HCT116 (cell line): ENCODE measurements around the gene OSBPL1A. TPM values are rescaled to one million over a fixed set of nuclear protein-coding genes. Genes with fewer than 3 reads are reported as not detected.

Experiments used
- ATAC-seq: fragments of 200-7000 bp; cut with Tn5 transposase; 2 replicates; pipeline ENCODE4 v1.9.1; 2020; ENCODE audit warnings: mild to moderate bottlenecking, moderate library complexity
- BruUV-seq: library from RNA; stranded (reverse); fragments of 400-500 nt; replicated peaks from 2 replicates; lab custom pipeline; 2021; lab: Mats Ljungman, UMichigan
- CTCF ChIA-PET: fragments of 300-600 bp; sonication (Branson Sonifier 250); formaldehyde crosslinking; loops from one replicate; lab custom pipeline; 2021; ENCODE audit warnings: antibody characterized with exemption; lab: Charles Lee
- POLR2A ChIA-PET: fragments of 300-600, 350-600 bp; sonication (Branson Sonifier 250); formaldehyde crosslinking; loops from one replicate; lab custom pipeline; 2021; ENCODE audit warnings: antibody characterized with exemption; lab: Charles Lee
- RAD21 ChIA-PET, 2 experiments: fragments of 300-600 bp; sonication (Branson Sonifier 250); formaldehyde crosslinking; loops; one replicate each; lab custom pipeline; 2023; ENCODE audit warnings: low total read pairs in 2 of 2; ENCODE audit not compliant: uncharacterized antibody in 2 of 2, unreplicated experiment in 2 of 2, low non-redundant PET in 1 of 2; lab: Charles Lee
- DNase-seq: peaks from one replicate; pipeline ENCODE4 v3.0.0-alpha.2; 2010; ENCODE audit warnings: low read depth, low spot score
- H2AFZ ChIP-seq: fragments of 200-600 bp; shearing (Covaris generic), sonication (generic); 2 replicates; pipeline ENCODE4 v1.6.1; 2017; ENCODE audit warnings: low read depth, mixed run types, mixed read lengths, antibody characterized with exemption, low read length; ENCODE audit not compliant: poor library complexity, severe bottlenecking
- H3K27ac ChIP-seq: 2 replicates; pipeline ENCODE4 v1.5.1; 2012; ENCODE audit warnings: low read depth, low read length
- H3K27me3 ChIP-seq: fragments of 200-600 bp; sonication (generic); 2 replicates; pipeline ENCODE4 v1.6.1; 2016; ENCODE audit warnings: mixed run types, low read length, mixed read lengths; ENCODE audit not compliant: insufficient read depth
- H3K36me3 ChIP-seq, 2 experiments: fragments of 200-500 bp in 1 of 2; fragments of 200-600 bp in 1 of 2; sonication (Bioruptor generic) in 1 of 2; sonication (generic) in 1 of 2; 2 replicates each; pipeline versions ENCODE4 v1.5.1 to v1.6.1; 2014 to 2016; ENCODE audit warnings: low read length in 2 of 2, inconsistent platforms in 1 of 2, mixed read lengths in 1 of 2, mixed run types in 1 of 2; ENCODE audit not compliant: insufficient read depth in 2 of 2, control insufficient read depth in 1 of 2
- H3K4me1 ChIP-seq, 2 experiments: fragments of 200-600 bp in 1 of 2; sonication (generic) in 1 of 2; 2 replicates each; pipeline versions ENCODE4 v1.5.1 to v1.6.1; 2012 to 2017; ENCODE audit warnings: low read length in 2 of 2, inconsistent platforms in 1 of 2, mild to moderate bottlenecking in 1 of 2, mixed read lengths in 1 of 2, mixed run types in 1 of 2, moderate library complexity in 1 of 2; ENCODE audit not compliant: insufficient read depth in 2 of 2, control insufficient read depth in 1 of 2
- H3K4me2 ChIP-seq: fragments of 200-600 bp; sonication (generic); 2 replicates; pipeline ENCODE4 v1.6.1; 2017; ENCODE audit warnings: mixed run types, low read length, mixed read lengths
- H3K4me3 ChIP-seq, 2 experiments: fragments of 200-600 bp in 1 of 2; sonication (generic) in 1 of 2; replicated peaks in 1 of 2; 2 replicates each; pipeline ENCODE4 v1.5.1; 2011 to 2016; ENCODE audit warnings: low read length in 2 of 2, control low read depth in 1 of 2, low read depth in 1 of 2, mild to moderate bottlenecking in 1 of 2, mixed read lengths in 1 of 2, mixed run types in 1 of 2
- H3K79me2 ChIP-seq: fragments of 200-600 bp; sonication (generic); 2 replicates; pipeline ENCODE4 v1.6.1; 2017; ENCODE audit warnings: mild to moderate bottlenecking, mixed run types, low read length, moderate library complexity, mixed read lengths; ENCODE audit not compliant: insufficient read depth
- H3K9ac ChIP-seq: fragments of 200-600 bp; sonication (generic); 2 replicates; pipeline ENCODE4 v1.6.1; 2016; ENCODE audit warnings: low read length, mixed read lengths
- H3K9me2 ChIP-seq: fragments of 200-600 bp; sonication (generic), shearing (Covaris generic); 2 replicates; pipeline ENCODE4 v1.6.1; 2017; ENCODE audit warnings: mixed run types, mild to moderate bottlenecking, moderate library complexity; ENCODE audit not compliant: insufficient read depth
- H3K9me3 ChIP-seq, 2 experiments: fragments of 200-500 bp in 1 of 2; fragments of 200-600 bp in 1 of 2; sonication (Bioruptor generic) in 1 of 2; sonication (generic) in 1 of 2; 2 replicates each; pipeline ENCODE4 v1.6.1; 2014 to 2017; ENCODE audit warnings: low read length in 2 of 2, mixed read lengths in 2 of 2, inconsistent platforms in 1 of 2, low read depth in 1 of 2, mild to moderate bottlenecking in 1 of 2, mixed run types in 1 of 2, moderate library complexity in 1 of 2; ENCODE audit not compliant: control insufficient read depth in 1 of 2, insufficient read depth in 1 of 2
- H4K20me1 ChIP-seq: fragments of 200-600 bp; sonication (generic), shearing (Covaris generic); 2 replicates; pipeline ENCODE4 v1.6.1; 2017; ENCODE audit warnings: mixed run types, mild to moderate bottlenecking, moderate library complexity; ENCODE audit not compliant: insufficient read depth
- ATF3 ChIP-seq: IDR thresholded peaks from 2 replicates; pipeline ENCODE4 v1.6.1; 2012
- CBX3 ChIP-seq: IDR thresholded peaks from 2 replicates; pipeline ENCODE4 v1.6.1; 2012; ENCODE audit warnings: low read depth
- ELF1 ChIP-seq: IDR thresholded peaks from 2 replicates; pipeline ENCODE4 v1.6.1; 2012; ENCODE audit warnings: low read depth, borderline replicate concordance
- JUND ChIP-seq: IDR thresholded peaks from 2 replicates; pipeline ENCODE4 v1.6.1; 2012
- MAX ChIP-seq: IDR thresholded peaks from 2 replicates; pipeline ENCODE4 v1.6.1; 2012
- POLR2AphosphoS5 ChIP-seq: IDR thresholded peaks from 2 replicates; pipeline ENCODE4 v1.6.1; 2011; ENCODE audit warnings: mild to moderate bottlenecking, low read depth, low read length, moderate library complexity
- RAD21 ChIP-seq: IDR thresholded peaks from 2 replicates; pipeline ENCODE4 v1.6.1; 2012; ENCODE audit warnings: low read depth, mild to moderate bottlenecking
- SIN3A ChIP-seq: IDR thresholded peaks from 2 replicates; pipeline ENCODE4 v1.6.1; 2012; ENCODE audit warnings: low read depth
- ZFX ChIP-seq: fragments of 450-650 bp; IDR thresholded peaks from 2 replicates; pipeline ENCODE4 v1.6.1; 2017
- ZNF274 ChIP-seq: fragments of 200-500 bp; sonication (Bioruptor generic); IDR thresholded peaks from 2 replicates; pipeline ENCODE4 v1.6.1; 2014; ENCODE audit warnings: mild to moderate bottlenecking, low read depth, low read length, inconsistent platforms
- intact Hi-C: fragments of 100-400 bp; cut with micrococcal nuclease; formaldehyde crosslinking; loops from 2 replicates; pipeline ENCODE4 v1.10.0; 2022
- total RNA-seq: library from RNA; stranded (reverse); gene quantifications from one replicate; pipeline ENCODE4 v1.2.1, GENCODE V29; 2021; ENCODE audit not compliant: unreplicated experiment
- TF ChIP-seq, protein P1 (sequence below): IDR thresholded peaks from 2 replicates; pipeline ENCODE4 v1.6.1; 2011; ENCODE audit warnings: mild to moderate bottlenecking, low read length, moderate library complexity; ENCODE audit not compliant: insufficient replicate concordance; ENCODE audit errors: extremely low read depth

The OSBPL1A gene
- total RNA-seq, 1 experiment from 2014 or later: 18.9 TPM

DNA sequence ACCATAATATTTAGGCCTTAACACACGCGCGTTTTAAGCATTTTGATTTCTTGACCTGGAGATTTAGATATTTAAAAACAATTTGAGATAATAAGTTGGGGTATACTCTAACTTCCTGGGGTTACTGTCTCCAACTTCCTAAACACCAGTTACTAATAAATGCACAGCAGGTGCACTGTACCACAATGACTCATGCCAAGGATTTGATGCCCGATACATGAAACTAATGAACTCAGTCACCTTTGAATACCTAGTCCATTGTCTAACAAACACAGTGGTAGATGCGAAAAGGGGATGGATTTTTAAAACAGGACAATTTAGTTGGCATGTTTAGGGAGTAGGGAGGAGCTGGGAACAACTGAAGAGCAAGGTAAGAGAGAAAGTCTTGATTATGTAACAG, 237.5 kb downstream of the OSBPL1A start:
- H3K9me2 ChIP-seq: no peaks in the 10 kb centered on the region
- RAD21 ChIA-PET: no interaction called here
- H3K9ac ChIP-seq: no peak overlapping the region
- BruUV-seq: no TSS peak
- intact Hi-C loops: no loop called here
- DNase-seq: no peak
- no peak for TF ChIP-seq ZFX
- TF ChIP-seq SIN3A: no peak
- TF ChIP-seq RAD21: no peak
- no peak for TF ChIP-seq POLR2AphosphoS5
- no peak for TF ChIP-seq MAX
- no peak for TF ChIP-seq ZNF274
- TF ChIP-seq, protein P1, sequence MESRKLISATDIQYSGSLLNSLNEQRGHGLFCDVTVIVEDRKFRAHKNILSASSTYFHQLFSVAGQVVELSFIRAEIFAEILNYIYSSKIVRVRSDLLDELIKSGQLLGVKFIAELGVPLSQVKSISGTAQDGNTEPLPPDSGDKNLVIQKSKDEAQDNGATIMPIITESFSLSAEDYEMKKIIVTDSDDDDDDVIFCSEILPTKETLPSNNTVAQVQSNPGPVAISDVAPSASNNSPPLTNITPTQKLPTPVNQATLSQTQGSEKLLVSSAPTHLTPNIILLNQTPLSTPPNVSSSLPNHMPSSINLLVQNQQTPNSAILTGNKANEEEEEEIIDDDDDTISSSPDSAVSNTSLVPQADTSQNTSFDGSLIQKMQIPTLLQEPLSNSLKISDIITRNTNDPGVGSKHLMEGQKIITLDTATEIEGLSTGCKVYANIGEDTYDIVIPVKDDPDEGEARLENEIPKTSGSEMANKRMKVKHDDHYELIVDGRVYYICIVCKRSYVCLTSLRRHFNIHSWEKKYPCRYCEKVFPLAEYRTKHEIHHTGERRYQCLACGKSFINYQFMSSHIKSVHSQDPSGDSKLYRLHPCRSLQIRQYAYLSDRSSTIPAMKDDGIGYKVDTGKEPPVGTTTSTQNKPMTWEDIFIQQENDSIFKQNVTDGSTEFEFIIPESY: no peak
- TF ChIP-seq CBX3: no peak
- TF ChIP-seq, all 23 proteins: peak for 0
- ATAC-seq: no peak
- ChIA-PET POLR2A (no interaction called here), CTCF (no interaction called here)
- peaks cover 0 to 2% of the 10 kb centered on the region in 2 experiments; a peak in 2 of 4 replicates for H3K36me3 ChIP-seq
- no peak overlapping the region for H3K27ac ChIP-seq
- no peak overlapping the region for H3K4me2 ChIP-seq
- no peaks in the 10 kb centered on the region for H3K9me3 ChIP-seq
- H3K27me3 ChIP-seq: no peaks in the 10 kb centered on the region
- no peaks in the 10 kb centered on the region for H3K79me2 ChIP-seq
- peaks cover 7% of the 10 kb centered on the region in 2 experiments; a peak in 3 of 4 replicates for H3K4me1 ChIP-seq
- no peak overlapping the region for H2AFZ ChIP-seq
- no peaks in the 10 kb centered on the region for H4K20me1 ChIP-seq
- no peak overlapping the region for H3K4me3 ChIP-seq

- Histone ChIP-seq H3K4me1 (peaks cover 7% of the 10 kb centered on the region in 2 experiments; a peak in 3 of 4 replicates), H3K4me3 (no peak overlapping the region), H3K27ac (no peak overlapping the region), H3K79me2 (no peaks in the 10 kb centered on the region), H3K9me3 (no peaks in the 10 kb centered on the region), H3K36me3 (peaks cover 0 to 2% of the 10 kb centered on the region in 2 experiments; a peak in 2 of 4 replicates), H3K4me2 (no peak overlapping the region), H2AFZ (no peak overlapping the region), H4K20me1 (no peaks in the 10 kb centered on the region), H3K9ac (no peak overlapping the region), H3K9me2 (no peaks in the 10 kb centered on the region), H3K27me3 (no peaks in the 10 kb centered on the region)
- no peak for TF ChIP-seq ATF3
- TF ChIP-seq ELF1: no peak
- no peak for TF ChIP-seq JUND
- CTCF ChIA-PET: no interaction called here
- DNase-seq (no peak), ATAC-seq (no peak)
- intact Hi-C loops: no loop called here
- RAD21 ChIA-PET: no interaction called here
- BruUV-seq: no TSS peak
- POLR2A ChIA-PET: no interaction called here
These were observed 239.8 kb downstream of the OSBPL1A start for GRCh38 chr18:24157855-24158254.
